Dermis microvascular lymphatic vessel endothelial cell (primary cell): ENCODE results near the gene CACUL1. TPM values are rescaled to one million over a fixed set of nuclear protein-coding genes. Genes with fewer than 3 reads are reported as not detected.

Source experiments
- DNase-seq, 2 donors: peaks; one replicate each; pipeline versions ENCODE4 v3.0.0 to v3.0.0-alpha.2; 2010; ENCODE audit warnings: low read depth in 2 of 2
- total RNA-seq: library from RNA; depleted of rRNA; stranded (reverse); fragments of >200 nt; gene quantifications from 2 replicates; pipeline ENCODE4 v1.2.1, GENCODE V29; 2014

Gene CACUL1
- total RNA-seq, 1 donor from 2014 or later = 22.1 TPM

DNA sequence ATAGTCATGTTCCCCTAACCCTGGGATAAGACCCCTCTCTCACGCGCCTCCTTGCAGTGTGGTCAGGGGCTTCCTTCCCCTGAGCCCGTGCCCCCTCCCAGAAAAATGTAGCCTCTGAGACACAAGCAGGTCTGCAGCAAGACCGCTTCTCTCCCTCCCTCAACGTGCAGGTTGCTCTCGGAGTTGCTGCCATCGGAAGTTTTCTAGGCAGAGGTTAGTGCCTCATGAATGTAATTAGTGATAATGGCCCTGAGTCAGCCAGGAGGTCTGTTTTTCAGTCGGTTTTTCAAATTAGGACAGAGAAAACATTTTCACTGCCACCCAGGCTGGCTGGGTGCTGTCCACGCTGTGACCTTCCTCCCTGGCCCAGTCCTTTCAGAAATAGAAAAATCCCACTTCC lies 116.1 kb downstream of the CACUL1 start:
- DNase-seq = no peak

- DNase-seq = no peak
These were observed 118.9 kb downstream of the CACUL1 start for GRCh38 chr10:118635674-118636402.

- DNase-seq = no peak
These were observed 121.0 kb downstream of the CACUL1 start for GRCh38 chr10:118633786-118634185.

- DNase-seq = no peak
These were observed 125.6 kb downstream of the CACUL1 start for GRCh38 chr10:118629211-118629610.

- DNase-seq = no peak
These were observed 126.4 kb downstream of the CACUL1 start for GRCh38 chr10:118628397-118628796.

GRCh38 chr10:118626953-118627352 lies 127.8 kb downstream of the CACUL1 start:
- no peak for DNase-seq

Other genes starting within 250 kb of the CACUL1 start
- not detected in 2 replicates for gene PRLHR, start 159.3 kb downstream of the CACUL1 start, total RNA-seq